CMK (cell line): Measurements from ENCODE around the gene MBNL3.
"Not testable (repeated sequence)": the region's sequence is repeated elsewhere in the genome, so short reads cannot be mapped to it uniquely, and the experiment has no call there.

ENCODE experiments used
- DNase-seq: peaks from one replicate; pipeline ENCODE4 v3.0.0-alpha.2; 2010; ENCODE audit warnings: low read depth

MBNL3 gene

GRCh38 chrX:132474544-132475248 is 14.1 kb downstream of the MBNL3 start:
- DNase-seq: no peak

- DNase-seq: no peak
These were observed 16.4 kb downstream of the MBNL3 start for GRCh38 chrX:132472397-132472796.

GRCh38 chrX:132470831-132471230 is 18.0 kb downstream of the MBNL3 start:
- no peak for DNase-seq

- no peak for DNase-seq
These were observed 18.7 kb downstream of the MBNL3 start for GRCh38 chrX:132470179-132470578.

- DNase-seq: no peak
These were observed 20.4 kb downstream of the MBNL3 start for GRCh38 chrX:132468454-132468853.

GRCh38 chrX:132467989-132468388 is 20.8 kb downstream of the MBNL3 start:
- no peak for DNase-seq

GRCh38 chrX:132467026-132467425 is 21.8 kb downstream of the MBNL3 start:
- no peak for DNase-seq

- no peak for DNase-seq
These were observed 25.4 kb downstream of the MBNL3 start for GRCh38 chrX:132463411-132463810.

GRCh38 chrX:132461886-132462285 is 27.0 kb downstream of the MBNL3 start:
- DNase-seq: no peak

GRCh38 chrX:132452911-132453550 is 35.8 kb downstream of the MBNL3 start:
- no peak for DNase-seq

GRCh38 chrX:132445909-132446308 is 42.9 kb downstream of the MBNL3 start:
- not testable (repeated sequence) for DNase-seq

- DNase-seq: no peak
These were observed 43.9 kb downstream of the MBNL3 start for GRCh38 chrX:132444936-132445335.

GRCh38 chrX:132443196-132444135 is 45.4 kb downstream of the MBNL3 start:
- DNase-seq: no peak

GRCh38 chrX:132442691-132443090 is 46.1 kb downstream of the MBNL3 start:
- no peak for DNase-seq

GRCh38 chrX:132435222-132435621 is 53.6 kb downstream of the MBNL3 start:
- DNase-seq: no peak

GRCh38 chrX:132433551-132433950 is 55.3 kb downstream of the MBNL3 start:
- DNase-seq: no peak

- DNase-seq: no peak
These were observed 55.8 kb downstream of the MBNL3 start for GRCh38 chrX:132433001-132433400.

GRCh38 chrX:132428896-132429295 is 59.9 kb downstream of the MBNL3 start:
- no peak for DNase-seq

- DNase-seq: no peak
These were observed 62.0 kb downstream of the MBNL3 start for GRCh38 chrX:132426695-132427281.

GRCh38 chrX:132425744-132426318 is 63.0 kb downstream of the MBNL3 start:
- no peak for DNase-seq

GRCh38 chrX:132423323-132423722 is 65.5 kb downstream of the MBNL3 start:
- no peak for DNase-seq

GRCh38 chrX:132415012-132415411 is 73.8 kb downstream of the MBNL3 start:
- no peak for DNase-seq
